Cardiac muscle cell (in vitro differentiated cells and primary cell): ENCODE results near the gene ERMP1. TPM values are rescaled to one million over a fixed set of nuclear protein-coding genes. Genes with fewer than 3 reads are reported as not detected.

ENCODE experiments used
- DNase-seq, 2 donors: peaks; one replicate each; pipeline versions ENCODE4 v3.0.0 to v3.0.0-alpha.2; 2010 to 2017; ENCODE audit warnings: low read depth in 1 of 2, low spot score in 1 of 2
- H3K27ac ChIP-seq: fragments of 200-600 bp; sonication (generic); 2 replicates; pipeline ENCODE4 v1.5.1; 2016
- H3K27me3 ChIP-seq: fragments of 200-600 bp; sonication (generic); 2 replicates; pipeline ENCODE4 v1.6.0; 2016; ENCODE audit warnings: control low read depth
- H3K36me3 ChIP-seq: fragments of 200-600 bp; sonication (generic); 2 replicates; pipeline ENCODE4 v1.5.1; 2016; ENCODE audit warnings: control low read depth
- H3K4me1 ChIP-seq: fragments of 200-600 bp; sonication (generic); 2 replicates; pipeline ENCODE4 v1.8.1; 2017; ENCODE audit warnings: low read depth, mild to moderate bottlenecking, mixed run types
- H3K4me3 ChIP-seq: fragments of 200-600 bp; sonication (generic); 2 replicates; pipeline ENCODE4 v1.5.1; 2016; ENCODE audit warnings: mild to moderate bottlenecking
- H3K9me3 ChIP-seq: fragments of 200-600 bp; sonication (generic); 2 replicates; pipeline ENCODE4 v1.5.1; 2017; ENCODE audit warnings: low read depth, mild to moderate bottlenecking, control low read depth
- CTCF ChIP-seq: IDR thresholded peaks from 2 replicates; pipeline ENCODE4 v1.5.1; 2012; ENCODE audit warnings: low read depth, mild to moderate bottlenecking, low read length
- polyA plus RNA-seq: library from polyadenylated mRNA; unstranded; fragments of >200 nt; fragmentation: Nextera tagmentation; extraction: Ambion mirVana; gene quantifications from 2 replicates; pipeline ENCODE4 v1.2.1, GENCODE V29; 2016
- total RNA-seq: library from RNA; depleted of rRNA; stranded (reverse); fragments of >200 nt; gene quantifications from 2 replicates; pipeline ENCODE4 v1.2.3, GENCODE V29; 2016

Gene ERMP1
- total and polyA plus RNA-seq, 2 experiments from 2014 or later: 18.1 to 31.5 TPM

GRCh38 chr9:5845157-5845531 is 12.2 kb upstream of the ERMP1 start:
- H3K27me3 ChIP-seq: no peaks in the 10 kb centered on the region
- peaks cover 12% of the 10 kb centered on the region for H3K4me1 ChIP-seq
- H3K9me3 ChIP-seq: no peaks in the 10 kb centered on the region
- no peak overlapping the region for H3K27ac ChIP-seq
- DNase-seq: no peak
- H3K36me3 ChIP-seq: no peaks in the 10 kb centered on the region
- TF ChIP-seq CTCF: no peak
- H3K4me3 ChIP-seq: no peak overlapping the region

GRCh38 chr9:5843794-5844471 is 11.0 kb upstream of the ERMP1 start:
- no peak overlapping the region for H3K27ac ChIP-seq
- no peak overlapping the region for H3K4me3 ChIP-seq
- H3K36me3 ChIP-seq: no peaks in the 10 kb centered on the region
- H3K27me3 ChIP-seq: no peaks in the 10 kb centered on the region
- H3K4me1 ChIP-seq: peaks cover 16% of the 10 kb centered on the region
- peak in 1 of 2 donors; percentile 58 for DNase-seq
- no peak for TF ChIP-seq CTCF
- no peaks in the 10 kb centered on the region for H3K9me3 ChIP-seq

- H3K4me3 ChIP-seq: no peak overlapping the region
- H3K4me1 ChIP-seq: peaks cover 16% of the 10 kb centered on the region
- TF ChIP-seq CTCF: no peak
- no peaks in the 10 kb centered on the region for H3K9me3 ChIP-seq
- H3K36me3 ChIP-seq: no peaks in the 10 kb centered on the region
- no peaks in the 10 kb centered on the region for H3K27me3 ChIP-seq
- H3K27ac ChIP-seq: no peak overlapping the region
- no peak for DNase-seq
Measured at GRCh38 chr9:5842929-5843793, 10.2 kb upstream of the ERMP1 start.

GRCh38 chr9:5841771-5842573 is 9.1 kb upstream of the ERMP1 start:
- H3K4me3 ChIP-seq: no peak overlapping the region
- H3K9me3 ChIP-seq: no peaks in the 10 kb centered on the region
- peaks cover 16% of the 10 kb centered on the region for H3K4me1 ChIP-seq
- no peak for DNase-seq
- H3K27me3 ChIP-seq: no peaks in the 10 kb centered on the region
- no peak for TF ChIP-seq CTCF
- H3K36me3 ChIP-seq: no peaks in the 10 kb centered on the region
- H3K27ac ChIP-seq: no peak overlapping the region

- H3K36me3 ChIP-seq: no peaks in the 10 kb centered on the region
- no peak for TF ChIP-seq CTCF
- no peak overlapping the region for H3K4me3 ChIP-seq
- no peak for DNase-seq
- H3K27me3 ChIP-seq: no peaks in the 10 kb centered on the region
- no peaks in the 10 kb centered on the region for H3K9me3 ChIP-seq
- H3K4me1 ChIP-seq: peaks cover 16% of the 10 kb centered on the region
- H3K27ac ChIP-seq: no peak overlapping the region
Measured at GRCh38 chr9:5840788-5841187, 7.9 kb upstream of the ERMP1 start.
